Ovary (tissue), 3 donors: ENCODE results near the gene PNRC1.

Experiments used
- EP300 ChIP-seq: sonication (generic); formaldehyde crosslinking; IDR thresholded peaks from one replicate; pipeline ENCODE4 v1.6.1; 2017; ENCODE audit warnings: antibody characterized with exemption
- POLR2A ChIP-seq: fragments of 450-650 bp; IDR thresholded peaks from one replicate; pipeline ENCODE4 v1.6.1; 2017; ENCODE audit warnings: antibody characterized with exemption, mild to moderate bottlenecking, moderate library complexity
- TF ChIP-seq, protein P1 (sequence below), 3 donors: fragments of 450-650 bp in 2 of 3; fragments of 200-600 bp in 1 of 3; IDR thresholded peaks; one replicate each; pipeline versions ENCODE4 v1.5.1 to v1.8.0; 2016 to 2022; ENCODE audit warnings: antibody characterized with exemption in 3 of 3, mild to moderate bottlenecking in 1 of 3
- donor health status: DM: no; HTN: no; CAD: no.

DNA sequence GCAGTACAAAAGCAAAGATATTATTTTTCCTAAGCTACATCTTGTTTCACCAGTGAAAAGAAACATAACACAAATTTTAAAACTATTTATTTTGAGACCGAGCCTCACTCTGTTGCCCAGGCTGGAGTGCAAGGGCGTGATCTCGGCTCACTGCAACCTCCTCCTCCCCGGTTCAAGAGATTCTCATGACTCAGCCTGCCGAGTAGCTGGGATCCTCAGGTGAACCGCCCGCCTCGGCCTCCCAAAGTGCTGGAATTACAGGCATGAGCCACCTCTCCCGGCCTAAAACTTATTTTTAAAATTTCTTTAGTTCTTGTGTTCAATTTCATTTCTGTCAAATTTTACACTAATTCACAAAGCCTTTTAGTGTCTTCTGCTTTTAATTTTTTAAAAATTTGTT, 31.4 kb downstream of the PNRC1 start:
- TF ChIP-seq, protein P1, sequence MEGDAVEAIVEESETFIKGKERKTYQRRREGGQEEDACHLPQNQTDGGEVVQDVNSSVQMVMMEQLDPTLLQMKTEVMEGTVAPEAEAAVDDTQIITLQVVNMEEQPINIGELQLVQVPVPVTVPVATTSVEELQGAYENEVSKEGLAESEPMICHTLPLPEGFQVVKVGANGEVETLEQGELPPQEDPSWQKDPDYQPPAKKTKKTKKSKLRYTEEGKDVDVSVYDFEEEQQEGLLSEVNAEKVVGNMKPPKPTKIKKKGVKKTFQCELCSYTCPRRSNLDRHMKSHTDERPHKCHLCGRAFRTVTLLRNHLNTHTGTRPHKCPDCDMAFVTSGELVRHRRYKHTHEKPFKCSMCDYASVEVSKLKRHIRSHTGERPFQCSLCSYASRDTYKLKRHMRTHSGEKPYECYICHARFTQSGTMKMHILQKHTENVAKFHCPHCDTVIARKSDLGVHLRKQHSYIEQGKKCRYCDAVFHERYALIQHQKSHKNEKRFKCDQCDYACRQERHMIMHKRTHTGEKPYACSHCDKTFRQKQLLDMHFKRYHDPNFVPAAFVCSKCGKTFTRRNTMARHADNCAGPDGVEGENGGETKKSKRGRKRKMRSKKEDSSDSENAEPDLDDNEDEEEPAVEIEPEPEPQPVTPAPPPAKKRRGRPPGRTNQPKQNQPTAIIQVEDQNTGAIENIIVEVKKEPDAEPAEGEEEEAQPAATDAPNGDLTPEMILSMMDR (IDR thresholded peaks at IDR 0.05), result no peak
- TF ChIP-seq POLR2A (no peak), EP300 (no peak)
